ENCODE data around the gene ATP10A. TPM values are rescaled to one million over a fixed set of nuclear protein-coding genes. Genes with fewer than 3 reads are reported as not detected.

Gene ATP10A
- total RNA-seq, 1 experiment from 2014 or later: 2.1 TPM

DNA sequence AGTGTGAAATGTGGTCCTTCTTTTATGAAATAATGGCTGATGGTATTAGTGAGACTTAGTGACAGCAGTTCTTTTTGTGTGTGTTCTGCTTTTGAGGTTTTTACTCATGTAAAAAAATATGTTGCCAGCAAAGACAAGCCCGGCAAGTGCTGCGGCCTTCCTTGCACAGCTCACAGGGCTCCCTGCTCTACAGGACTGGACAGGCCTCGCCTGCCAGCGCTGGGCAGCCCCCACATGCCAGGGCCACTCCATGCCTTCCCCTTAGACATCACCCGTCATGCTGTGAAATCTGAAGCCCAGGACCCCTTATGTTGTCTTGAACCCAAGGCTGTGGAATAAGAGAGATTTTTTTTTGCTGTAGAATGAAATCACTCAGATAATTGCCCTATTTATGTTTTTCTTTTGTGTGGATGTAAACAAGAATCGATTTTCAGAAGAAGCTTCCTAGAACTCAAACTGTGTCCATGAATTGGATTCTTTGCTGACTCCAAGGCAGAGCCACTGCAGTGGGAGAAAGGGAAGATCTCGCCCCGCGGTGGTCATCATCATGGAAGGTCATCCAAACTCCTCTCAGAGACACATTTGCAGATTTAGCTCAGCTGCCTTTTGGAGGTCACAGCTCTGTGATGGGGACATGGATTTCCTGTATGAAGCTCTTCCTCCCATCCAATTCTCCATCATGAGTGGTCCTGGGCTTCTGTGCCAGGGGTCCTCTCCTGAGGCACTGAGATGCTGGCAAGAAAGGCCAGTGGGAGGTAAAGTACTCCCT, 150.8 kb downstream of the ATP10A start:
- H3K27ac Mint-ChIP-seq: peak overlapping the region; percentile 45; the same call in 1 of the 2 replicates

More for the DNA sequence above, 150.8 kb downstream of the ATP10A start:
- Mint-ChIP-seq H3K27me3 (ENCODE audit: low read depth) (no peaks in the 10 kb centered on the region), H3K4me1 (peaks cover 6% of the 10 kb centered on the region; the same call in 1 of the 2 replicates), H3K4me3 (no peak overlapping the region), H3K9me3 (no peaks in the 10 kb centered on the region), H3K36me3 (no peaks in the 10 kb centered on the region)
- no peak for DNase-seq (ENCODE audit: low spot score)
- ChIA-PET CTCF (interaction anchor here (0.7 to 0.8 kb wide), 2 partner anchors 19 to 27 kb away, joined by 3 read pairs; no protein-coding TSS in a partner anchor), POLR2A (no interaction called here)
- ATAC-seq: no peak
- TF ChIP-seq OVOL2 (CRISPR knock-in tag; IDR thresholded peaks at IDR 0.05; ENCODE audit: borderline replicate concordance) (no peak), ZNF317 (CRISPR knock-in tag; IDR thresholded peaks at IDR 0.05; ENCODE audit: borderline replicate concordance, low read depth) (no peak), ZNF416 (CRISPR knock-in tag; IDR thresholded peaks at IDR 0.05) (no peak), GRHL2 (CRISPR knock-in tag; IDR thresholded peaks at IDR 0.05; ENCODE audit: insufficient replicate concordance, severe bottlenecking) (no peak), ZNF396 (CRISPR knock-in tag; IDR thresholded peaks at IDR 0.05; ENCODE audit: borderline replicate concordance) (no peak), ZNF263 (CRISPR knock-in tag; IDR thresholded peaks at IDR 0.05; ENCODE audit: low read depth) (no peak), ATF1 (CRISPR knock-in tag; IDR thresholded peaks at IDR 0.05) (no peak), TP53 (CRISPR knock-in tag; IDR thresholded peaks at IDR 0.05) (no peak), ZBTB21 (CRISPR knock-in tag; IDR thresholded peaks at IDR 0.05; ENCODE audit: borderline replicate concordance) (no peak), ETV6 (CRISPR knock-in tag; IDR thresholded peaks at IDR 0.05) (no peak)
- TF ChIP-seq, protein P1, sequence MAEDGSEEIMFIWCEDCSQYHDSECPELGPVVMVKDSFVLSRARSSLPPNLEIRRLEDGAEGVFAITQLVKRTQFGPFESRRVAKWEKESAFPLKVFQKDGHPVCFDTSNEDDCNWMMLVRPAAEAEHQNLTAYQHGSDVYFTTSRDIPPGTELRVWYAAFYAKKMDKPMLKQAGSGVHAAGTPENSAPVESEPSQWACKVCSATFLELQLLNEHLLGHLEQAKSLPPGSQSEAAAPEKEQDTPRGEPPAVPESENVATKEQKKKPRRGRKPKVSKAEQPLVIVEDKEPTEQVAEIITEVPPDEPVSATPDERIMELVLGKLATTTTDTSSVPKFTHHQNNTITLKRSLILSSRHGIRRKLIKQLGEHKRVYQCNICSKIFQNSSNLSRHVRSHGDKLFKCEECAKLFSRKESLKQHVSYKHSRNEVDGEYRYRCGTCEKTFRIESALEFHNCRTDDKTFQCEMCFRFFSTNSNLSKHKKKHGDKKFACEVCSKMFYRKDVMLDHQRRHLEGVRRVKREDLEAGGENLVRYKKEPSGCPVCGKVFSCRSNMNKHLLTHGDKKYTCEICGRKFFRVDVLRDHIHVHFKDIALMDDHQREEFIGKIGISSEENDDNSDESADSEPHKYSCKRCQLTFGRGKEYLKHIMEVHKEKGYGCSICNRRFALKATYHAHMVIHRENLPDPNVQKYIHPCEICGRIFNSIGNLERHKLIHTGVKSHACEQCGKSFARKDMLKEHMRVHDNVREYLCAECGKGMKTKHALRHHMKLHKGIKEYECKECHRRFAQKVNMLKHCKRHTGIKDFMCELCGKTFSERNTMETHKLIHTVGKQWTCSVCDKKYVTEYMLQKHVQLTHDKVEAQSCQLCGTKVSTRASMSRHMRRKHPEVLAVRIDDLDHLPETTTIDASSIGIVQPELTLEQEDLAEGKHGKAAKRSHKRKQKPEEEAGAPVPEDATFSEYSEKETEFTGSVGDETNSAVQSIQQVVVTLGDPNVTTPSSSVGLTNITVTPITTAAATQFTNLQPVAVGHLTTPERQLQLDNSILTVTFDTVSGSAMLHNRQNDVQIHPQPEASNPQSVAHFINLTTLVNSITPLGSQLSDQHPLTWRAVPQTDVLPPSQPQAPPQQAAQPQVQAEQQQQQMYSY (CRISPR knock-in tag; IDR thresholded peaks at IDR 0.05): no peak
- TF ChIP-seq, protein P2, sequence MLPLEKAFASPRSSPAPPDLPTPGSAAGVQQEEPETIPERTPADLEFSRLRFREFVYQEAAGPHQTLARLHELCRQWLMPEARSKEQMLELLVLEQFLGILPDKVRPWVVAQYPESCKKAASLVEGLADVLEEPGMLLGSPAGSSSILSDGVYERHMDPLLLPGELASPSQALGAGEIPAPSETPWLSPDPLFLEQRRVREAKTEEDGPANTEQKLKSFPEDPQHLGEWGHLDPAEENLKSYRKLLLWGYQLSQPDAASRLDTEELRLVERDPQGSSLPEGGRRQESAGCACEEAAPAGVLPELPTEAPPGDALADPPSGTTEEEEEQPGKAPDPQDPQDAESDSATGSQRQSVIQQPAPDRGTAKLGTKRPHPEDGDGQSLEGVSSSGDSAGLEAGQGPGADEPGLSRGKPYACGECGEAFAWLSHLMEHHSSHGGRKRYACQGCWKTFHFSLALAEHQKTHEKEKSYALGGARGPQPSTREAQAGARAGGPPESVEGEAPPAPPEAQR (CRISPR knock-in tag; IDR thresholded peaks at IDR 0.05): no peak
- TF ChIP-seq, protein P3, sequence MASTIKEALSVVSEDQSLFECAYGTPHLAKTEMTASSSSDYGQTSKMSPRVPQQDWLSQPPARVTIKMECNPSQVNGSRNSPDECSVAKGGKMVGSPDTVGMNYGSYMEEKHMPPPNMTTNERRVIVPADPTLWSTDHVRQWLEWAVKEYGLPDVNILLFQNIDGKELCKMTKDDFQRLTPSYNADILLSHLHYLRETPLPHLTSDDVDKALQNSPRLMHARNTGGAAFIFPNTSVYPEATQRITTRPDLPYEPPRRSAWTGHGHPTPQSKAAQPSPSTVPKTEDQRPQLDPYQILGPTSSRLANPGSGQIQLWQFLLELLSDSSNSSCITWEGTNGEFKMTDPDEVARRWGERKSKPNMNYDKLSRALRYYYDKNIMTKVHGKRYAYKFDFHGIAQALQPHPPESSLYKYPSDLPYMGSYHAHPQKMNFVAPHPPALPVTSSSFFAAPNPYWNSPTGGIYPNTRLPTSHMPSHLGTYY (CRISPR knock-in tag; IDR thresholded peaks at IDR 0.05): no peak
- TF ChIP-seq, protein P4, sequence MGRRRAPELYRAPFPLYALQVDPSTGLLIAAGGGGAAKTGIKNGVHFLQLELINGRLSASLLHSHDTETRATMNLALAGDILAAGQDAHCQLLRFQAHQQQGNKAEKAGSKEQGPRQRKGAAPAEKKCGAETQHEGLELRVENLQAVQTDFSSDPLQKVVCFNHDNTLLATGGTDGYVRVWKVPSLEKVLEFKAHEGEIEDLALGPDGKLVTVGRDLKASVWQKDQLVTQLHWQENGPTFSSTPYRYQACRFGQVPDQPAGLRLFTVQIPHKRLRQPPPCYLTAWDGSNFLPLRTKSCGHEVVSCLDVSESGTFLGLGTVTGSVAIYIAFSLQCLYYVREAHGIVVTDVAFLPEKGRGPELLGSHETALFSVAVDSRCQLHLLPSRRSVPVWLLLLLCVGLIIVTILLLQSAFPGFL (CRISPR knock-in tag; IDR thresholded peaks at IDR 0.05; ENCODE audit: borderline replicate concordance): no peak
- TF ChIP-seq, protein P5, sequence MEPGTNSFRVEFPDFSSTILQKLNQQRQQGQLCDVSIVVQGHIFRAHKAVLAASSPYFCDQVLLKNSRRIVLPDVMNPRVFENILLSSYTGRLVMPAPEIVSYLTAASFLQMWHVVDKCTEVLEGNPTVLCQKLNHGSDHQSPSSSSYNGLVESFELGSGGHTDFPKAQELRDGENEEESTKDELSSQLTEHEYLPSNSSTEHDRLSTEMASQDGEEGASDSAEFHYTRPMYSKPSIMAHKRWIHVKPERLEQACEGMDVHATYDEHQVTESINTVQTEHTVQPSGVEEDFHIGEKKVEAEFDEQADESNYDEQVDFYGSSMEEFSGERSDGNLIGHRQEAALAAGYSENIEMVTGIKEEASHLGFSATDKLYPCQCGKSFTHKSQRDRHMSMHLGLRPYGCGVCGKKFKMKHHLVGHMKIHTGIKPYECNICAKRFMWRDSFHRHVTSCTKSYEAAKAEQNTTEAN (CRISPR knock-in tag; IDR thresholded peaks at IDR 0.05): no peak
- TF ChIP-seq, protein P6, sequence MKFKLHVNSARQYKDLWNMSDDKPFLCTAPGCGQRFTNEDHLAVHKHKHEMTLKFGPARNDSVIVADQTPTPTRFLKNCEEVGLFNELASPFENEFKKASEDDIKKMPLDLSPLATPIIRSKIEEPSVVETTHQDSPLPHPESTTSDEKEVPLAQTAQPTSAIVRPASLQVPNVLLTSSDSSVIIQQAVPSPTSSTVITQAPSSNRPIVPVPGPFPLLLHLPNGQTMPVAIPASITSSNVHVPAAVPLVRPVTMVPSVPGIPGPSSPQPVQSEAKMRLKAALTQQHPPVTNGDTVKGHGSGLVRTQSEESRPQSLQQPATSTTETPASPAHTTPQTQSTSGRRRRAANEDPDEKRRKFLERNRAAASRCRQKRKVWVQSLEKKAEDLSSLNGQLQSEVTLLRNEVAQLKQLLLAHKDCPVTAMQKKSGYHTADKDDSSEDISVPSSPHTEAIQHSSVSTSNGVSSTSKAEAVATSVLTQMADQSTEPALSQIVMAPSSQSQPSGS (CRISPR knock-in tag; IDR thresholded peaks at IDR 0.05; ENCODE audit: borderline replicate concordance, low read depth): no peak

Measured in WTC11 (cell line).